ENCODE measurements around the gene FOXF2.
"Not testable (repeated sequence)": the region's sequence is repeated elsewhere in the genome, so short reads cannot be mapped to it uniquely, and the experiment has no call there.

Gene FOXF2

GRCh38 chr6:1389369-1390132 is at the start of gene FOXF2:
Gene FOXF2 (plus strand): TSS chr6:1389576. CDS start chr6:1389948, 372 bp downstream.
- no peak for DNase-seq (ENCODE audit: low spot score)

- DNase-seq (ENCODE audit: low spot score), result no peak
Measured at GRCh38 chr6:1346101-1346500, 43.3 kb upstream of the FOXF2 start.

- no peak for DNase-seq (ENCODE audit: low spot score)
Measured at GRCh38 chr6:1346558-1347091, 42.8 kb upstream of the FOXF2 start.

- DNase-seq (ENCODE audit: low spot score), result no peak
Measured at GRCh38 chr6:1347161-1347560, 42.2 kb upstream of the FOXF2 start.

GRCh38 chr6:1348675-1349074 is 40.7 kb upstream of the FOXF2 start:
- no peak for DNase-seq (ENCODE audit: low spot score)

GRCh38 chr6:1349655-1350054 is 39.7 kb upstream of the FOXF2 start:
- DNase-seq (ENCODE audit: low spot score), result no peak

GRCh38 chr6:1351381-1352008 is 37.9 kb upstream of the FOXF2 start:
- no peak for DNase-seq (ENCODE audit: low spot score)

- DNase-seq (ENCODE audit: low spot score), result not testable (repeated sequence)
Measured at GRCh38 chr6:1355068-1355467, 34.3 kb upstream of the FOXF2 start.

- not testable (repeated sequence) for DNase-seq (ENCODE audit: low spot score)
Measured at GRCh38 chr6:1361717-1362116, 27.7 kb upstream of the FOXF2 start.

GRCh38 chr6:1362643-1363042 is 26.7 kb upstream of the FOXF2 start:
- no peak for DNase-seq (ENCODE audit: low spot score)

GRCh38 chr6:1363298-1363697 is 26.1 kb upstream of the FOXF2 start:
- no peak for DNase-seq (ENCODE audit: low spot score)

- DNase-seq (ENCODE audit: low spot score), result no peak
Measured at GRCh38 chr6:1363729-1364572, 25.4 kb upstream of the FOXF2 start.

- no peak for DNase-seq (ENCODE audit: low spot score)
Measured at GRCh38 chr6:1364791-1365190, 24.6 kb upstream of the FOXF2 start.

- DNase-seq (ENCODE audit: low spot score), result no peak
Measured at GRCh38 chr6:1365686-1366085, 23.7 kb upstream of the FOXF2 start.

- no peak for DNase-seq (ENCODE audit: low spot score)
Measured at GRCh38 chr6:1367771-1368170, 21.6 kb upstream of the FOXF2 start.

- no peak for DNase-seq (ENCODE audit: low spot score)
Measured at GRCh38 chr6:1368940-1369339, 20.4 kb upstream of the FOXF2 start.

GRCh38 chr6:1369695-1370094 is 19.7 kb upstream of the FOXF2 start:
- not testable (repeated sequence) for DNase-seq (ENCODE audit: low spot score)

- no peak for DNase-seq (ENCODE audit: low spot score)
Measured at GRCh38 chr6:1371933-1372332, 17.4 kb upstream of the FOXF2 start.

- DNase-seq (ENCODE audit: low spot score), result no peak
Measured at GRCh38 chr6:1372690-1373089, 16.7 kb upstream of the FOXF2 start.

GRCh38 chr6:1376653-1377052 is 12.7 kb upstream of the FOXF2 start:
- DNase-seq (ENCODE audit: low spot score), result no peak

- DNase-seq (ENCODE audit: low spot score), result no peak
Measured at GRCh38 chr6:1377526-1377925, 11.8 kb upstream of the FOXF2 start.
